Measurements from ENCODE around the gene F2R. TPM values are rescaled to one million over a fixed set of nuclear protein-coding genes. Genes with fewer than 3 reads are reported as not detected.

Gene F2R
- total and polyA plus RNA-seq, 9 of the 15 experiments (the other 6 are each of a cell fraction or from before 2014, with no cell fraction given) = 4.0 to 34.7 (median 15.1) TPM

DNA sequence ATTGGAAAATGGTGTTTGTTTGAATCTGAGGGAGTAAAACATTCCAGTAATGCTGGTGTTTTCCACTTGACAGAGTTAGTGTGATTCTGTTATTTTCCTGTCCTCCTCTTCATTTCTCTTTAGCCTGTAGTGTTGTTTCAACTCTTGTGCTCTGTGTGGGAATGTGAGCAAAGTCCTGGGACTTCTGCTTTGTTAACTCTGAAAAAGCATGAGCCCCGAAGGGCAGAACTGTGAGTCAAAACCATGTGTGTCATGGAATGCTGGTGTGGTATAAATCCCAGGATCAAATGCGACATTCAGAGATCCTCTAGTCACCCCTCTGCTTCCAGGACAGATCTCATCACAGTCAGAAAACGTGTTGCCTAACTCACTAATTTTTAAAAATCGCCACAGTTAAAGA is 8.9 kb downstream of the F2R start (continued):
- TF ChIP-seq, protein P1, sequence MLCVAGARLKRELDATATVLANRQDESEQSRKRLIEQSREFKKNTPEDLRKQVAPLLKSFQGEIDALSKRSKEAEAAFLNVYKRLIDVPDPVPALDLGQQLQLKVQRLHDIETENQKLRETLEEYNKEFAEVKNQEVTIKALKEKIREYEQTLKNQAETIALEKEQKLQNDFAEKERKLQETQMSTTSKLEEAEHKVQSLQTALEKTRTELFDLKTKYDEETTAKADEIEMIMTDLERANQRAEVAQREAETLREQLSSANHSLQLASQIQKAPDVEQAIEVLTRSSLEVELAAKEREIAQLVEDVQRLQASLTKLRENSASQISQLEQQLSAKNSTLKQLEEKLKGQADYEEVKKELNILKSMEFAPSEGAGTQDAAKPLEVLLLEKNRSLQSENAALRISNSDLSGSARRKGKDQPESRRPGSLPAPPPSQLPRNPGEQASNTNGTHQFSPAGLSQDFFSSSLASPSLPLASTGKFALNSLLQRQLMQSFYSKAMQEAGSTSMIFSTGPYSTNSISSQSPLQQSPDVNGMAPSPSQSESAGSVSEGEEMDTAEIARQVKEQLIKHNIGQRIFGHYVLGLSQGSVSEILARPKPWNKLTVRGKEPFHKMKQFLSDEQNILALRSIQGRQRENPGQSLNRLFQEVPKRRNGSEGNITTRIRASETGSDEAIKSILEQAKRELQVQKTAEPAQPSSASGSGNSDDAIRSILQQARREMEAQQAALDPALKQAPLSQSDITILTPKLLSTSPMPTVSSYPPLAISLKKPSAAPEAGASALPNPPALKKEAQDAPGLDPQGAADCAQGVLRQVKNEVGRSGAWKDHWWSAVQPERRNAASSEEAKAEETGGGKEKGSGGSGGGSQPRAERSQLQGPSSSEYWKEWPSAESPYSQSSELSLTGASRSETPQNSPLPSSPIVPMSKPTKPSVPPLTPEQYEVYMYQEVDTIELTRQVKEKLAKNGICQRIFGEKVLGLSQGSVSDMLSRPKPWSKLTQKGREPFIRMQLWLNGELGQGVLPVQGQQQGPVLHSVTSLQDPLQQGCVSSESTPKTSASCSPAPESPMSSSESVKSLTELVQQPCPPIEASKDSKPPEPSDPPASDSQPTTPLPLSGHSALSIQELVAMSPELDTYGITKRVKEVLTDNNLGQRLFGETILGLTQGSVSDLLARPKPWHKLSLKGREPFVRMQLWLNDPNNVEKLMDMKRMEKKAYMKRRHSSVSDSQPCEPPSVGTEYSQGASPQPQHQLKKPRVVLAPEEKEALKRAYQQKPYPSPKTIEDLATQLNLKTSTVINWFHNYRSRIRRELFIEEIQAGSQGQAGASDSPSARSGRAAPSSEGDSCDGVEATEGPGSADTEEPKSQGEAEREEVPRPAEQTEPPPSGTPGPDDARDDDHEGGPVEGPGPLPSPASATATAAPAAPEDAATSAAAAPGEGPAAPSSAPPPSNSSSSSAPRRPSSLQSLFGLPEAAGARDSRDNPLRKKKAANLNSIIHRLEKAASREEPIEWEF (CRISPR knock-in tag; IDR thresholded peaks at IDR 0.05) = no peak
- TF ChIP-seq ETV6 (IDR thresholded peaks at IDR 0.05; ENCODE audit: borderline replicate concordance in 1 of 2, low read depth in 2 of 2, low read length in 1 of 2) (no peak), ETV6 (CRISPR knock-in tag; IDR thresholded peaks at IDR 0.05; ENCODE audit: borderline replicate concordance) (no peak), GATAD2A (IDR thresholded peaks at IDR 0.05) (no peak), GTF2A2 (tag; IDR thresholded peaks at IDR 0.05) (no peak), BRCA1 (IDR thresholded peaks at IDR 0.05) (no peak), BRCA1 (CRISPR knock-in tag; IDR thresholded peaks at IDR 0.05) (no peak), FOXM1 (IDR thresholded peaks at IDR 0.05; ENCODE audit: low read depth) (no peak), FOXM1 (CRISPR knock-in tag; IDR thresholded peaks at IDR 0.05; ENCODE audit: low read depth) (no peak), ZNF717 (CRISPR knock-in tag; IDR thresholded peaks at IDR 0.05) (no peak), ZNF75A (CRISPR knock-in tag; IDR thresholded peaks at IDR 0.05) (no peak), ZNF551 (CRISPR knock-in tag; IDR thresholded peaks at IDR 0.05) (no peak)
- TF ChIP-seq, protein P2, sequence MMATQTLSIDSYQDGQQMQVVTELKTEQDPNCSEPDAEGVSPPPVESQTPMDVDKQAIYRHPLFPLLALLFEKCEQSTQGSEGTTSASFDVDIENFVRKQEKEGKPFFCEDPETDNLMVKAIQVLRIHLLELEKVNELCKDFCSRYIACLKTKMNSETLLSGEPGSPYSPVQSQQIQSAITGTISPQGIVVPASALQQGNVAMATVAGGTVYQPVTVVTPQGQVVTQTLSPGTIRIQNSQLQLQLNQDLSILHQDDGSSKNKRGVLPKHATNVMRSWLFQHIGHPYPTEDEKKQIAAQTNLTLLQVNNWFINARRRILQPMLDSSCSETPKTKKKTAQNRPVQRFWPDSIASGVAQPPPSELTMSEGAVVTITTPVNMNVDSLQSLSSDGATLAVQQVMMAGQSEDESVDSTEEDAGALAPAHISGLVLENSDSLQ (IDR thresholded peaks at IDR 0.05) = no peak
- TF ChIP-seq, protein P3, sequence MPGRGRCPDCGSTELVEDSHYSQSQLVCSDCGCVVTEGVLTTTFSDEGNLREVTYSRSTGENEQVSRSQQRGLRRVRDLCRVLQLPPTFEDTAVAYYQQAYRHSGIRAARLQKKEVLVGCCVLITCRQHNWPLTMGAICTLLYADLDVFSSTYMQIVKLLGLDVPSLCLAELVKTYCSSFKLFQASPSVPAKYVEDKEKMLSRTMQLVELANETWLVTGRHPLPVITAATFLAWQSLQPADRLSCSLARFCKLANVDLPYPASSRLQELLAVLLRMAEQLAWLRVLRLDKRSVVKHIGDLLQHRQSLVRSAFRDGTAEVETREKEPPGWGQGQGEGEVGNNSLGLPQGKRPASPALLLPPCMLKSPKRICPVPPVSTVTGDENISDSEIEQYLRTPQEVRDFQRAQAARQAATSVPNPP (IDR thresholded peaks at IDR 0.05; ENCODE audit: borderline replicate concordance, insufficient read depth, insufficient read length) = no peak
- TF ChIP-seq, protein P4, sequence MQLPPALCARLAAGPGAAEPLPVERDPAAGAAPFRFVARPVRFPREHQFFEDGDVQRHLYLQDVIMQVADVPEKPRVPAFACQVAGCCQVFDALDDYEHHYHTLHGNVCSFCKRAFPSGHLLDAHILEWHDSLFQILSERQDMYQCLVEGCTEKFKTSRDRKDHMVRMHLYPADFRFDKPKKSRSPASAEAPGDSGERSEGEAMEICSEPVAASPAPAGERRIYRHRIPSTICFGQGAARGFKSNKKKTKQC (CRISPR knock-in tag; IDR thresholded peaks at IDR 0.05) = no peak
